Right renal cortex interstitium (tissue), 3 donors: ENCODE results near the gene WASHC2C. TPM values are rescaled to one million over a fixed set of nuclear protein-coding genes. Genes with fewer than 3 reads are reported as not detected.
"Not testable (repeated sequence)": the region's sequence is repeated elsewhere in the genome, so short reads cannot be mapped to it uniquely, and the experiment has no call there.

Source experiments
- DNase-seq, 3 donors: peaks; one replicate each; pipeline ENCODE4 v3.0.0-alpha.2; 2013; ENCODE audit warnings: low read depth in 3 of 3, low spot score in 2 of 3
- polyA plus RNA-seq, 3 donors: library from polyadenylated mRNA; unstranded; fragments of 120-200 nt; gene quantifications; one replicate each; pipeline ENCODE4 v1.2.1, GENCODE V29; 2013; ENCODE audit not compliant: insufficient read length in 3 of 3

The WASHC2C gene
- polyA plus RNA-seq, 3 donors: 52.7 to 63.7 (median 56.2) TPM

DNA sequence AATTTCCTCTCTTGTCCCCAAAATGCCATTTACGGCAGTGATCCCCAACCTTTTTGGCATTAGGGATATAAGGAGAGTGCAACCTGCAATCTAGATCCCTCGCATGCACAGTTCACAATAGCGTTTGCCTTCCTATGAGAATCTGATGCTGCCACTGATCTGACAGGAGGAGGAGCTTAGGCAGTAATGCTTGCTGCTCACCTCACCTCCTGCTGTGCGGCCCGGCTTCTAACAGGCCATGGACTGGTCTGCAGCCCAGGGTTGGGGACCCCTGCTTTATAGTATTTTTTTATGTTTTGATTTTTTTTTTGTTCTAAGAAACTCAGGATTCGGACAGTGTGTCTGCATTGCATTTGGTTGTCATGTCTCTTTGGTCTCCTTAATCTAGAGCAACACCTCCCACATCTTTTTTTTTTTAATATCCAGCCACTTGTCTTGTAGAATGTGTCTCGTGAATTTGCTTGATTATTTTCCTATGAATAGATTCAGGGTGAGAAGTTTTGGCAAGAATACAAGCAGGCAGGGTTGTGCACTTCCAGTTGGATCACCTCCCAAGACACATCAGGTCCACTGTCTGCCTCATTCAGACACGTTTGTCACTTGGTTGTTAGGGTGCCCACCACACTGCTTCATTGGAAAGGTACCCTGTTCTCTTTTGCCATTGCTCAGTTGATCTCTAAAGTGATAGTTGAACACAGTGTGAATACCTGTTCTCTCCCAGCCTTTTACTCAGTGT is 30.8 kb downstream of the WASHC2C start:
- not testable (repeated sequence) for DNase-seq

DNA sequence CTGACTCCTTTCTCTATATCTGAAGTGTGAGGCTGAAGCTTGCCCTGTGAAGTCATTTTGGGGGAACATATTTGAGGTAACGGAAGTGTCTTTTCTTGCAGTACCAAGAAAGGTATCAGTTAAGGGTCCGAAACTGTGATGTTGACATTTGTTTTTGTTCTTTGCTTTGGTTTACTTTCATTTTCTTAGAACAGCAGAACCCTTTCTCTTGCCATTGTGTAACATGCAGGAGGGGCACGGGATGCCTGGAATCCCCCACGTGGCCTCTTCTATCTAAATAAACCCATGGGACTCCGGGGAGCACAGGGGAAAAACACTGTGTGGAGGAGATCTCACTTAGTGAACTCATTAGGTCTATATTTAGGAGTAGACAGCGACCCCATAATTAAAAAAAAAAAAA is 34.6 kb downstream of the WASHC2C start:
- DNase-seq: not testable (repeated sequence)

DNA sequence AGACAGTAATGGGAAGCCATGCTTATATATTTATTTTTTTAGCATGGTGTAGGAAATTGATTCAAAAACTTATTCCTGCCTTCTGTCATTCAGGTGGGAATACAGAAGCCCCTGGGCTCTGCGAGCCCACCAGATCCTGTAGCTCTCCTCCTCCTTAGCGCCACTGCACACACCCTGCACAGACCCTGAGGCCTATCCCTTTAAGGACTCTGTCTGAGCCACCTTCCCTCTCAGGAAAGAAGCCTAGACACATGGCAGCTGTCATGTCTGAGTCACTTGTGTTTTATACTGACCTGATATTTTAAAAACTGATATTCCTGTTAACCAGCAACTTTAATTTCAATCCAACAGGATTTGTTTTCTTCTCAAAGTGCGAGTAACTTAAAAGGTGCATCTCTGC is 36.0 kb downstream of the WASHC2C start:
- DNase-seq: not testable (repeated sequence)

DNA sequence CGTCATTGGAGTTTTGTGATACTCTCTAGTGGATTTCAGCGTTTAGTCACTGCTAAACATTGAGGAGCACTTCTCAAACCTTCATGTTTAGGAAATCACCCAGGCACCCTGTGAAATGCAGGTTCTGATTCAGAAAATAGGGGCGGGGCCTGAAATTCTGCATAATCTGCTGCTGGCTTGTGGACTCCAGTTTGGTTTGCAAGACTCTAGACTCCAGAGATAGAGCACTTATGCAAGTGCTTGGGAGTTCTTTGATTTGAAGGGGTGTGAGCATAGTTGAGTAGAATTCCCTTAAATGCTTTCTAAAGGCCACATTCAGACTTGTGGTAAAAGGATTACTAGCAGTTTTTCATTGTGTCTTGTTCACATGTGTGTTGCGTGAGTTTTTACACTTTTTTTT is 41.3 kb downstream of the WASHC2C start:
- DNase-seq: not testable (repeated sequence)

DNA sequence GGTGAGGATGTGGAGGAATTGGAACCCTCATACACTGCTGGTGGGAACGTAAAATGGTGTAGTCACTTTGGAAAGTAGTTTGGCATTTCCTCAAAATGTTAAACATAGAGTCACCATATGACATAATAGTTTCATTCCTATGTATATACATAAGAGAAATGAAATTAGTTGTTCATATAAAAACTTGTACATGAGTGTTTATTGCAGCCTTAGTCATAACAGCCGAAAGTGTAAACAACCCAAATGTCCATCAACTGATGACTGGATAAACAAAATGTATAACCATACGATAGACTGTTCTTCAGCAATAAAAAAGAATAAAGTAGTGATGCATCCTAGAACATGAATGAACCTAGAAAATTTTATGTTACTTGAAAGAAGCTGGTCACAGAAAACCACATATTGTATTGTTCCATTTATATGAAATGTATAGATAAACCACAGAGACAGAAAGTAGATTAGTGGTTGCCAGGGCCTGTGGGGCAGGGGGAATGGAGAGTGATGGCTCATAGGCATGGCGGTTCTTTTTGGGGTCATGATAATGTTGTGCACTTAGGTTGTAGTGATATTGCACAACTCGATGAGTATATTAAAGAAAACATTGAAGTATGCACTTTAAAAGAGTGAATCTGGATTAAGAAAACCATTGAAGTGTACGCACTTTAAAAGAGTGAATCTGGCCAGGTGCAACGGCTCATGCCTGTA is 44.8 kb downstream of the WASHC2C start:
- not testable (repeated sequence) for DNase-seq

DNA sequence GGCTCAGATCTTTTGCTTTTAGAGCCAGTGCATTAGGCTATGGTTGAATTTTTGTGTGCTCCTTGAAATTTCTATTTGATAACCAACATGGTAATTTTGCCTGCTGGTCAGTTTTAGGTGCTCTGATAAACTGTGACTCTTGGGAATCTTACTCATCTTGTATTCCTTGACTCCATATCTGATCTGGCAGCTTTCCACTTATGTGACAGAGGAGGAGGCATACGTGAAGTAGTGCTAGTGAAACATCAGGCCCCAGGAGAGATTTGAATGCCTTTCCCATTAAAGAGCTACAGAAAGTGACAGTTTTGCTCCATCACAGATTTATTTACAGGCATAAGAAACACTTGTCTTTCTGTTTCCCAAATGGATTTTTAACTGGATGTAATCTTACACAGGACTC is 59.2 kb downstream of the WASHC2C start:
- DNase-seq: not testable (repeated sequence)

DNA sequence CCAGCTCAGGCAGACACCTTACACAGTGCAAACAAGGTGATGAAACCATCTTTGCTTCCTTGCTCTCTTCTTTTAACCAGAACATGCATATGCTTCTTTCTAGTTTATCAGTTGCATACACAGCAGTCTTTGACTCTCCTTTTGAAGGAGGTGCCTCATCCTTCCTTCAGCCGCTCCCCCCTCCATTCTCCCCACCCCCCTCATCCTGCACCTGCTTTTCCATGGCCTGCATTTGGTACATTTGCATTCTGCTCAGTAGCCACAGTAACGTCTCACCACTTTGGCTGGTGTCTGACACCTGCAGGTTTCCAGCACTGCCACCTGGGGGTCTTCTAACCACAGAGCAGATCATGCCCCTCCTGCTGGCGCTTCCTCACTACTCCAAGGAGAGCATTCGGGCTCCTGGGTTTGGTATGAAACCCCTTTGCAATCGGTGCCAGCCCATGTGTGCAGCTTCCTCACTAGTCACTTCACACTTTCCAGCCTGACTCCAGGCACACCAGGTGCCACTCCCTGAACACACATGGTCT is 60.2 kb downstream of the WASHC2C start:
- not testable (repeated sequence) for DNase-seq

DNA sequence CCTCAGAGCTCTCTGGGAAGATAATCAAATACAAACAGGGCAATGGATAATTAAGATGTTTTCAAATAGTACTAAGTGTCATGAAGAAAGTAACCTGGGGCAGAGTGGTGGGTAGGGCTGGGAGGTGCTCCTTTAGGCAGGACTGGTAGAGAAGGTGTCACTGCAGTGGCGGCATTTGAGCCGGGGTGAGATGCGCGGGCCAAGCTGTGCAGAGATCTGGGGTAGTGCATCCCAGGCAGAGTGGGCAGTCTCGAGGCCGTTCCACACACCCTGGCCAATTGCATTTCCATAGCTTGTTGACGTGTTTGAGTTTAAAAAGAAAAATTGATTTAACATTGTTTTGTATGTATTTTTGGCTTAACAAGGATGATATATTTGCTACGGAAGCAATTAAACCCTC is 62.9 kb downstream of the WASHC2C start:
- DNase-seq: not testable (repeated sequence)

DNA sequence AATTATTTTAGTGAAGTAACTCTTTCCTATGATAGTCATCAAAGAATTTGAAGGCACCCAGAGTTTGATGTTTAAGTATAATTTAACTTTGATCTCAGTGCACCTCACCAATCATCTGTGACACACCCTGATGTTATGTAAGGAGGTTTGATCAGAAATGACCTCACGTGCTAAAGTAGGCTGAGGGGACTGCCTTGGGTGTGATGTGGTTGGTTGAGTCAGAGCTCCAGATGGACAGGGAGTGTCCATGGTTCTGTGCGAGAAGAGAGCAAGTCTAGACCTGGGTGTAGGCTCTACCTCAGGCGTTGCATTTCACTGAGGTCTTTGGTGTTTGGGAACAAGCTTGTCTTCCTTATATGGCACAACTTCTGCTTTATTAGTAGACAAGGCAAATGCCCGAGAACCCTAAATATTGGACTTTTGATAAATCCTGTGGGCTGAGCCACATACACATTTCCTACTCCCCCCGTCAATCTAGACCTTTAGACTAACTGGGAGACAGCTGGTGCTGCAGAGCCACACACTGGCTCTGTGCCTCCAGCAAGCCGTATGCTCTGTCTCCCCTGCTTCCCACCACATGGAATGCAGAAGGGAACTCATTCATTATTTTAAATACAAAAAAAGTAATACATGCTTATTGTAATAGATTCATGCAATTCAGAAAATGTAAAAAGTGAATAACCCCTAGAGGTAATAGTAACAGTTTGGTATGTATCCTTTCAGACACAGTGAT is 63.8 kb downstream of the WASHC2C start:
- DNase-seq: not testable (repeated sequence)

DNA sequence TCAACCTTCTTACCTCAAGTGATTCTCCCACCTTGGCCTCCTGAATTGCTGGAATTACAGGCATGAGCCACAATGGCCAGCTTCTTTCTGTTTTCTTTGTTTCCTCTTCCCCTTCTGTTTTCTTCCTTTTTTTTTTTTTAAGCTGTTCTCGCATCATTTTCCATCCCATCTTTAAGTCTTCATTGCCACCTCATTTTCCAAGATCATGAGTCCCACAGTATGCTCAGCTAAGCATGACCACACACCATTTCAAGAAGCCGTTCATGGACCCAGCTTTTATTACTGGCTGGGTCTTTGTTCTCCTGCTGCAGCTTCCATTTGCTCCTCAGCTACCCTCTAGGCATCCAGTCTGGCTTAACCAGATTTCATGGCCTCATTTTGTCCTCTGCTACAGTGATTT is 67.7 kb downstream of the WASHC2C start:
- not testable (repeated sequence) for DNase-seq

DNA sequence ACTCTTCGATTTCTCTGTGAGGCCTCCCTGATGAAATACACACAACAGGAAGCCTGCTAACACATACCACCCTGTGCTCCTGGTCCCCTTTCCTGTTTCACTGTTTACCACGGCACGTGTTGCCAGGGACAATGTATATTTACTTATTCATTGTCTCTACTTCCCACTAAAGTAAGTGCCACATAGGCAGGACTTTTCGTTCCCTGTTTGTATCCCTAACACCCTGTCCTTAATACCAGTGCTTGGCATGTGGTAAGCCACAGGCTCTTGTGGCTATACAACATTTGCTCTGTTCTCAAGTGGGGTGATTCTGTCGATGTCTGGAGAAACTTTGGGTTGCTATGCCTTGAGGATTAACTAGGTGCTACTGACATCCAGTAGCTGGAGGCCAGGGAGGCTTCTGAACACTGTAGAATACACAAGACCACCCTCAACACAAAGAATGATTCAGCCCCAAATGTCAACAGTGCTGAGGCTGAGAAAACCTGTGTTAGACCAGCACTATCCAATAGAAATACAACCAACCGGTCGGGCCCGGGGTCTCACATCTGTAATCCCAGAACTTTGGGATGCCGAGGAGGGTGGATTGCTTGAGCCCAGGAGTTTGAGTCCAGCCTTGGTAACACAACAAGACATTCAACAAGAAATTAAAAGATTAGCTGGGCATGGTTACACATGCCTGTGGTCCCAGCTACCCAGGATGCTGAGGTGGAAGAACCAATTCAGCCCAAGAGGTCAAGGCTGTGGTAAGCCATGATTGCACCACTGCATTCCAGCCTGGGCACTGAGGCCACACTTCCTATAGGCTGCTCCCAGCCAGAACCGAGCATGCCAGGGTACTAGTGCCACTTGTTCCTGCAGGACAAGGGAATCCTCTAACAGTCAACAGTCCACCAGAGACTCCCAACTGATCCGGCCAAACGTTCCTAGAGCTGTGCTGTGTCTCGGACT is 76.3 kb downstream of the WASHC2C start:
- DNase-seq: not testable (repeated sequence)

DNA sequence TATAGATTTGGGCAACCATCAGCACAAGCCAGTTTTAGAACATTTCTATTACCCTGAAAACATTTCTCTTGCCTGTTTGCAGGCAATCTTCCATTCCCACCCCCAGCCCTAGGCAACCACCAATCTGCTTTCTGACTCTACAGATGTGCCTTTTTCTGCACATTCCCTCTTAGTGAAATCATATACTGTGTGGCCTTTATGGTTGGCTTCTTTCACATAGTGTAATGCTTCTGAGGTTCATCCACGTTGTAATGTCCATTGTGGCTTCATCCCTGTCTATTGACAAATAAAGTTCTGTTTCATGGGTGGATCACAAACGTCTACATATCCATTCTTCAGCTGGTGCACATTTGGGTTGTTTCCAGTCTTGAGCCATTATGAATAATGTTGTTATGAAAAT is 77.9 kb downstream of the WASHC2C start:
- not testable (repeated sequence) for DNase-seq

DNA sequence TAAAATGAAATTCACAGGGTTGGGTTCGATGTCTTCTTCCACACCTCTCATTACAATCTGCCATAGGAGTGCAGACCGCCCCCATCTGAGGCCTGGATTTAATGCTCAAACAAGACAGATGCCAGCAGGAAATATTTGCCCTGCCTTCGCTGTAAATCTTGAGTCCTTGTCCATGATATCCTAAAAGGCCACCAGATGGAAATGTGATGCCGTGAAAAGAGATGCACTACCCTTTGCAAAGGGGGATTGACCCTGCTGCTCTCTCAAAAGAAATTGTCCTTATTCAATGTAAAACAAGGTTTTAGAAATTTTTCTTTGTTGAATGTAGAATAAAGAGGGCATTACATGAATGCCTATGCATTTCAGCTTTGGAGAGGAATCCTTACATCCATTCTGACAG is 82.8 kb downstream of the WASHC2C start:
- DNase-seq: no peak

DNA sequence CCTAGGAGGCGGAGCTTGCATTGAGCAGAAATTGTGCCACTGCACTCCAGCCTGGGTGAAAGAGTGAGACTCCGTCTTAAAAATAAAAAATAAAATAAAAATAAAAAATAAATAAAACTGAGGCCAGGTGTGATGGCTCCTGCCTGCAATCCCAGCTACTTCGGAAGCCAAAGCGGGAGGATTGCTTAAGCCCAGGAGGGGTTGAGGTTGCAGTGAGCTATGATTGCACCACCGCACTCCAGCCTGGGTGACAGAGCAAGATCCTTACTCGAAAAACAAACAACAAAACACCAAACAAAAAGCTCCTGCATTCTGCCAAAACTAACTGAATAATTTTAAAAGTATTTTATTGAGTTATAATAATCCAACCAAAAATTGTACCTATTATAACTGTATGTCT is 84.0 kb downstream of the WASHC2C start:
- DNase-seq: no peak

DNA sequence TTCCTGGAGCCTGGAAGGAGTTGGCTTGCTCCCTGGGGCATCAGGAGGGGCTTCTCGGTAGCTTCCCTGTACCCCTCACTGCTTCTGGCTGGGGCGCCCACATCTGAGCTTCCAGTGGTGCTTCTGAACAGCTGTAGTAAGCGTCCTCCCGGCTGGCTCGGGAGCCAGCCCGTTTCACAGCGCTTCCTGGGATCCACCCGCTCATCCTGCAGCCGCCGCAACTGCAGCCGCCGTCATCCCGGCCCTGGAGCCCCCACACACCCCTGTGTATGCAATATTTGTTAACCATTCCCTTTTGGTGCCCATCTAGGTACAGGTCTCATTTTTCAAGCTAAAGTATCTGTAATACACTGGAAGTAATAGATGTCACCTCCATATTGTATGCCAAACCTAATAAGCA is 85.9 kb downstream of the WASHC2C start:
- not testable (repeated sequence) for DNase-seq

DNA sequence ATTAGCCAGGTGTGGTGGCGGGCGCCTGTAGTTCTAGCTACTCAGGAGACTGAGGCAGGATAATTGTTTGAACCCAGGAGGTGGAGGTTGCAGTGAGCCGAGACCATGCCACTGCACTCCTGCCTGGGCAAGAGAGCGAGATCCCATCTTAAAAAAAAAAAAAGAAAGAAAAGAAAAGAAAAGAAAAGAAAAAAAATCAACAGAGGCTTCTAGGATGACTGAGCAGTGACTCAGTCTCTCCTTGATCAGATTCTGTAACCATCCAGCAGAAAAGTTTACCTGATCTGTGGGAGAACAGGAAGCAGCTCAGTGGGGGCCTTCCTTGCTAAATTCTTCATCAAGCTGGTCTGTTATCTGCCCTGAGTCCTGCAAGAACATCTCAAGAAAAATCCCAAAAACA is 87.1 kb downstream of the WASHC2C start:
- DNase-seq: not testable (repeated sequence)

DNA sequence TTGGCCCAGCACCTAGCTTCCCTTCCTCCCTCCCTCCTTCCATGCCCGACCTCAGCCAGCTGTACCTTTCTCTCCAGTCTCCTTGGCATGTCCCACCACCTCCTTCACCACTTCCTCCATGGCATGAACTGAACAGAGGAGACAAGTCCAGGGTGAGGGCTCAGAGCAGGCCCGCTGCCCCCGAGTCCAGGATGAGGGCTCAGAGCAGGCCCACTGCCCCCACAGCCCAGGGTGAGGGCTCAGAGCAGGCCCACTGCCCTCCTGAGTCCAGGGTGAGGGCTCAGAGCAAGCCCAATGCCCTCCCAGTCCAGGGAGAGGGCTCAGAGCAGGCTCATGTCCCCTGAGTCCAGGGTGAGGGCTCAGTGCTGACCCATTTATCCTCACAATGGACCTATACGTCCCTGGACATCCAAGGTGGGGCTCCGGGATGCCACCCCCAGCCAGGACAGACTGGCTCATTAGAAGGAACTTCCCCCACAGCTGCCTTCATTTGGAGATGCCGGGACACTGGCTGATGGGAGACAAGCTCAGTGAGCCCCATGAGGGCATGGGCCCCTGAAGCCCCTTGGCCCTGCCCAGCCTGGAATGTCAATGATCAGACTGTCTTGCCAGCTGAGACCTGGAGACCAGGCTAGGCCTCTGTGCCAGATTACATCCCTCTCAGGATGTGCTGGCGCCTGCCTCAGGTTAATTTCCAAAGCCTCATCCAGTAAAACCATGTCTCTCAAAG is 90.2 kb downstream of the WASHC2C start:
- DNase-seq: no peak

DNA sequence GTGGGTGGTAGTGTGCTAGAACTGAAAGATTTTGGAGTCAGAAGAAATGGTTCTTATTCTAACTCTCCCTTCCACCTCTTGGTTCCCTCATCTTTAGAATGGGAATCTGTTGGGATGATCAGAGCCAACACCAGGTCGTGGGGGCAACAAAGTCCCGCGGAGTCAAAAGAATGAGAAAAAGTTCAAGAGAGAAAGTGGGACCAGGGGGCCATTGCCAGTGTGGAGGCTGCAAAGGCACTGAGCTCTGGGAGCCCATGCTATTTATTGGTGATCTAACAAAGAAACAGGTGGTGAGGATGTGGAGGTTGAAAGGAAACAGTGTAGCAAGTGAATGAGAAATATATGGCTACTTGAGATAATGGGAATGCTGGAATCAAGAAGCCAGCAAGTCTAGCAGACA is 90.8 kb downstream of the WASHC2C start:
- no peak for DNase-seq

DNA sequence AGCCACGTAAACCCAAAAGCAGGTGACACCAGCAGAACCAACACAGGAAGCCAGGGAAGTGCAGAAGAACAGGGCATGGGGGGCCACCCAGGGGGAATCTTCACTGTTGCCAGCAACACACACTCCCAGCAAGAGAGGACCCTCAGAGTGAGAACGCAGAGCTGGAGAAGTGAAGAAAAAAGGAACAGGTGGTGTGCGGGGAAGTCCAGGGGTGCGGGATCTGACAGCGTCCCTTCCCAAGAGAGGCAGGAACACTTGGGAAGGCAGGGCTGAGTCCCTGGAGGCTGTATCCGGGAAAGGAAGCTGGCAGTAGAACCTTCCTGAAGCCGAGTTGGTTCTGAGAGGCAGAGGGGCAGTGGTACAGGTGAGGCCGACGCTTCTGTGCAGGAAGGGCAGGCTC is 92.5 kb downstream of the WASHC2C start:
- no peak for DNase-seq
